Measurements from ENCODE around the gene RIN1. TPM values are rescaled to one million over a fixed set of nuclear protein-coding genes. Genes with fewer than 3 reads are reported as not detected.
"Not testable (repeated sequence)": the region's sequence is repeated elsewhere in the genome, so short reads cannot be mapped to it uniquely, and the experiment has no call there.

RIN1 gene
- polyA plus RNA-seq, 3 donors: 6.1 to 15.4 (median 7.6) TPM

- H3K27ac ChIP-seq (ENCODE audit: low read depth in 1 of 2, low read length in 2 of 2): no peak overlapping the region
- H3K4me3 ChIP-seq (replicated peaks in 1 of 3; ENCODE audit: low read depth in 2 of 3, low read length in 3 of 3): no peak overlapping the region
- H3K27ac Mint-ChIP-seq: no peak overlapping the region
- H3K27me3 ChIP-seq (ENCODE audit: control insufficient read depth in 2 of 2, insufficient read depth in 2 of 2, low read length in 2 of 2): no peaks in the 10 kb centered on the region
- TF ChIP-seq CTCF (IDR thresholded peaks at IDR 0.05): no peak
- no peak overlapping the region for H2AFZ ChIP-seq (ENCODE audit: insufficient read depth, low read depth, low read length, poor library complexity, severe bottlenecking)
- no peaks in the 10 kb centered on the region for H3K9me3 ChIP-seq (replicated peaks in 1 of 2; ENCODE audit: control insufficient read depth in 1 of 2, insufficient read depth in 1 of 2, low read length in 2 of 2)
- no peaks in the 10 kb centered on the region for H4K20me1 ChIP-seq (ENCODE audit: insufficient read depth, low read length)
- 93% methylated on average over 3 of the region's 4 CpGs for WGBS (ENCODE audit: insufficient coverage)
- no peaks in the 10 kb centered on the region for H3K36me3 Mint-ChIP-seq
- peaks cover 0 to 9% (median 3%) of the 10 kb centered on the region in 7 donors for H3K9me3 Mint-ChIP-seq
- H3K36me3 ChIP-seq (replicated peaks in 1 of 2; ENCODE audit: control insufficient read depth in 1 of 2, insufficient read depth in 2 of 2, low read length in 2 of 2): no peaks in the 10 kb centered on the region
- H3K4me2 ChIP-seq (replicated peaks; ENCODE audit: extremely low read depth, low read length, poor library complexity, severe bottlenecking): no peak overlapping the region
- H3K4me1 Mint-ChIP-seq: peaks cover 27% of the 10 kb centered on the region
- H3K79me2 ChIP-seq (ENCODE audit: insufficient read depth, low read length): no peaks in the 10 kb centered on the region
- H3K9ac ChIP-seq (ENCODE audit: insufficient read depth, low read length, poor library complexity, severe bottlenecking): no peak overlapping the region
- DNase-seq: no peak
- intact Hi-C loops (cut with micrococcal nuclease): no loop called here
- peaks cover 2 to 8% (median 6%) of the 10 kb centered on the region in 3 donors for H3K27me3 Mint-ChIP-seq (ENCODE audit: low read depth in 3 of 3)
- H3K4me3 Mint-ChIP-seq: no peak overlapping the region
- peaks cover 27 to 29% of the 10 kb centered on the region in 2 donors for H3K4me1 ChIP-seq (ENCODE audit: control insufficient read depth in 1 of 2, insufficient read depth in 2 of 2, low read length in 2 of 2)
Measured at GRCh38 chr11:66321606-66322005, 14.6 kb downstream of the RIN1 start.

DNA sequence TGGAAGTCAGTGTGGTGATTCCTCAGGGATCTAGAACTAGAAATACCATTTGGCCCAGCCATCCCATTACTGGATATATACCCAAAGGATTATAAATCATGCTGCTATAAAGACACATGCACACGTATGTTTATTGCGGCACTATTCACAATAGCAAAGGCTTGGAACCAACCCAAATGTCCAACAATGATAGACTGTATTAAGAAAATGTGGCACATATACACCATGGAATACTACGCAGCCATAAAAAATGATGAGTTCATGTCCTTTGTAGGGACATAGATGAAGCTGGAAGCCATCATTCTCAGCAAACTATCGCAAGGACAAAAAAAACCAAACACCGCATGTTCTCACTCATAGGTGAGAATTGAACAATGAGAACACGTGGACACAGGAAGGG lies 15.5 kb downstream of the RIN1 start:
- DNase-seq; H3K36me3 Mint-ChIP-seq; H2AFZ ChIP-seq (ENCODE audit: insufficient read depth, low read depth, low read length, poor library complexity, severe bottlenecking); H3K9ac ChIP-seq (ENCODE audit: insufficient read depth, low read length, poor library complexity, severe bottlenecking); H3K27me3 ChIP-seq (ENCODE audit: control insufficient read depth in 2 of 2, insufficient read depth in 2 of 2, low read length in 2 of 2); H3K9me3 ChIP-seq (replicated peaks in 1 of 2; ENCODE audit: control insufficient read depth in 1 of 2, insufficient read depth in 1 of 2, low read length in 2 of 2); H3K27ac ChIP-seq (ENCODE audit: low read depth in 1 of 2, low read length in 2 of 2); H3K27ac Mint-ChIP-seq; H3K4me3 ChIP-seq (replicated peaks in 1 of 3; ENCODE audit: low read depth in 2 of 3, low read length in 3 of 3); intact Hi-C loops (cut with micrococcal nuclease); H4K20me1 ChIP-seq (ENCODE audit: insufficient read depth, low read length); H3K9me3 Mint-ChIP-seq; H3K79me2 ChIP-seq (ENCODE audit: insufficient read depth, low read length); H3K4me2 ChIP-seq (replicated peaks; ENCODE audit: extremely low read depth, low read length, poor library complexity, severe bottlenecking); H3K36me3 ChIP-seq (replicated peaks in 1 of 2; ENCODE audit: control insufficient read depth in 1 of 2, insufficient read depth in 2 of 2, low read length in 2 of 2); H3K4me3 Mint-ChIP-seq: not testable (repeated sequence)
- WGBS (ENCODE audit: insufficient coverage): no CpG with 5 or more reads among the region's 6 CpGs
- Mint-ChIP-seq H3K27me3 (ENCODE audit: low read depth in 3 of 3) (peaks cover 0 to 11% (median 10%) of the 10 kb centered on the region in 3 donors), H3K4me1 (peaks cover 27% of the 10 kb centered on the region)
- peaks cover 30 to 33% of the 10 kb centered on the region in 2 donors for H3K4me1 ChIP-seq (ENCODE audit: control insufficient read depth in 1 of 2, insufficient read depth in 2 of 2, low read length in 2 of 2)

- H3K4me2 ChIP-seq (replicated peaks; ENCODE audit: extremely low read depth, low read length, poor library complexity, severe bottlenecking); H3K9me3 ChIP-seq (replicated peaks in 1 of 2; ENCODE audit: control insufficient read depth in 1 of 2, insufficient read depth in 1 of 2, low read length in 2 of 2); DNase-seq; H3K27ac Mint-ChIP-seq; H3K9ac ChIP-seq (ENCODE audit: insufficient read depth, low read length, poor library complexity, severe bottlenecking); H3K27me3 ChIP-seq (ENCODE audit: control insufficient read depth in 2 of 2, insufficient read depth in 2 of 2, low read length in 2 of 2); H2AFZ ChIP-seq (ENCODE audit: insufficient read depth, low read depth, low read length, poor library complexity, severe bottlenecking); H3K9me3 Mint-ChIP-seq; H3K4me3 ChIP-seq (replicated peaks in 1 of 3; ENCODE audit: low read depth in 2 of 3, low read length in 3 of 3); H3K4me3 Mint-ChIP-seq; H3K36me3 Mint-ChIP-seq; H3K79me2 ChIP-seq (ENCODE audit: insufficient read depth, low read length); H3K36me3 ChIP-seq (replicated peaks in 1 of 2; ENCODE audit: control insufficient read depth in 1 of 2, insufficient read depth in 2 of 2, low read length in 2 of 2); H3K27ac ChIP-seq (ENCODE audit: low read depth in 1 of 2, low read length in 2 of 2); H4K20me1 ChIP-seq (ENCODE audit: insufficient read depth, low read length); intact Hi-C loops (cut with micrococcal nuclease): not testable (repeated sequence)
- no CpG with 5 or more reads among the region's 2 CpGs for whole genome bisulfite sequencing (ENCODE audit: insufficient coverage)
- peaks cover 30 to 33% of the 10 kb centered on the region in 2 donors for H3K4me1 ChIP-seq (ENCODE audit: control insufficient read depth in 1 of 2, insufficient read depth in 2 of 2, low read length in 2 of 2)
- Mint-ChIP-seq H3K4me1 (peaks cover 29% of the 10 kb centered on the region), H3K27me3 (ENCODE audit: low read depth in 3 of 3) (peaks cover 0 to 13% (median 11%) of the 10 kb centered on the region in 3 donors)
Measured at GRCh38 chr11:66320289-66320688, 15.9 kb downstream of the RIN1 start.

All from CD14-positive monocyte (primary cell).